ENCODE measurements around the gene GNAS. TPM values are rescaled to one million over a fixed set of nuclear protein-coding genes. Genes with fewer than 3 reads are reported as not detected.

Gene GNAS
- total and polyA plus RNA-seq, 10 of the 15 experiments (the other 5 are each of a cell fraction or from before 2014, with no cell fraction given), result 209 to 950 (median 394) TPM

- H4K20me1 ChIP-seq (ENCODE audit: control insufficient read depth, insufficient read depth), result no peaks in the 10 kb centered on the region
- H3K4me1 ChIP-seq (ENCODE audit: control insufficient read depth, insufficient read depth, low read length), result peaks cover 4% of the 10 kb centered on the region; the same call in 1 of the 2 replicates
- ChIA-PET SMC1A (ENCODE audit: uncharacterized antibody, unreplicated experiment) (no interaction called here), RAD21 (ENCODE audit: unreplicated experiment) (no interaction called here), POLR2A (no interaction called here), CTCF (no interaction called here)
- FAIRE-seq (no peak), DNase-seq (ENCODE audit: low read depth, low spot score) (no peak), ATAC-seq (no peak)
- H3K79me2 ChIP-seq (ENCODE audit: control insufficient read depth, insufficient read depth, low read length), result no peaks in the 10 kb centered on the region
- in situ Hi-C loops (cut with MboI), result no loop called here
- no peaks in the 10 kb centered on the region for H3K9me3 ChIP-seq (replicated peaks; ENCODE audit: control insufficient read depth, insufficient read depth, low read length)
- WGBS (ENCODE audit: insufficient coverage, insufficient replicate concordance, low lambda C conversion rate, missing lambda C conversion rate), result 57% methylated on average over 10 of the region's 10 CpGs
- H3K4me3 ChIP-seq, result no peak overlapping the region
- no peak overlapping the region; the same call in 1 of the 2 replicates for H2AFZ ChIP-seq (ENCODE audit: control insufficient read depth, low read depth, low read length)
- H3K9ac ChIP-seq (ENCODE audit: control insufficient read depth, insufficient read depth, low read length), result no peak overlapping the region
- H3K4me2 ChIP-seq (ENCODE audit: control insufficient read depth, insufficient read depth), result no peak overlapping the region; the same call in 1 of the 2 replicates
- H3K27me3 ChIP-seq (replicated peaks in 1 of 2; ENCODE audit: control insufficient read depth in 2 of 2, insufficient read depth in 2 of 2, low read length in 1 of 2), result no peaks in the 10 kb centered on the region
- intact Hi-C loops (cut with micrococcal nuclease; ENCODE audit: unreplicated experiment), result no loop called here
- no TSS peak for BruUV-seq (replicated peaks)
- H3K36me3 ChIP-seq (ENCODE audit: control insufficient read depth in 2 of 2, insufficient read depth in 2 of 2, low read length in 1 of 2), result no peaks in the 10 kb centered on the region
- H3K27ac ChIP-seq (ENCODE audit: control insufficient read depth, insufficient read depth), result no peak overlapping the region
- TF ChIP-seq ZNF687 (IDR thresholded peaks at IDR 0.05), result no peak
- TF ChIP-seq NFIC (IDR thresholded peaks at IDR 0.05; ENCODE audit: low read depth, low read length), result no peak
- no peak for TF ChIP-seq EZH2 (IDR thresholded peaks at IDR 0.05; ENCODE audit: borderline replicate concordance, control insufficient read depth, low read depth, low read length)
- no peak for TF ChIP-seq ZBTB4 (CRISPR knock-in tag; IDR thresholded peaks at IDR 0.05)
- TF ChIP-seq TAF1 (IDR thresholded peaks at IDR 0.05; ENCODE audit: borderline replicate concordance, low read depth, low read length), result no peak
- TF ChIP-seq SREBF2 (IDR thresholded peaks at IDR 0.05; ENCODE audit: low read length), result no peak
- TF ChIP-seq SIX5 (IDR thresholded peaks at IDR 0.05; ENCODE audit: low read depth, low read length, severe bottlenecking), result no peak
- no peak for TF ChIP-seq SUPT20H (IDR thresholded peaks at IDR 0.05; ENCODE audit: borderline replicate concordance, control insufficient read depth, low read depth, low read length)
- no peak for TF ChIP-seq RELA (IDR thresholded peaks at IDR 0.05; ENCODE audit: borderline replicate concordance, partially characterized antibody)
- TF ChIP-seq SMAD1 (IDR thresholded peaks at IDR 0.05; ENCODE audit: low read depth, partially characterized antibody), result no peak
- no peak for TF ChIP-seq WRNIP1 (IDR thresholded peaks at IDR 0.05; ENCODE audit: borderline replicate concordance, low read depth, low read length)
- TF ChIP-seq YY1 (IDR thresholded peaks at IDR 0.05; ENCODE audit: low read depth, low read length), result no peak
- TF ChIP-seq BMI1 (IDR thresholded peaks at IDR 0.05; ENCODE audit: borderline replicate concordance), result no peak
- TF ChIP-seq CBFB (IDR thresholded peaks at IDR 0.05; ENCODE audit: low read depth), result no peak
- TF ChIP-seq IKZF1 (conservative IDR thresholded peaks at IDR 0.05), result no peak
- TF ChIP-seq PAX5 (IDR thresholded peaks at IDR 0.05; ENCODE audit: borderline replicate concordance, low read depth, low read length), result no peak
- no peak for TF ChIP-seq IKZF2 (IDR thresholded peaks at IDR 0.05)
- TF ChIP-seq BCL11A (IDR thresholded peaks at IDR 0.05; ENCODE audit: low read depth, low read length), result no peak
These were observed 93.6 kb downstream of the GNAS start for GRCh38 chr20:58945965-58946631.
